ENCODE measurements around the gene PTTG2.

The PTTG2 gene

DNA sequence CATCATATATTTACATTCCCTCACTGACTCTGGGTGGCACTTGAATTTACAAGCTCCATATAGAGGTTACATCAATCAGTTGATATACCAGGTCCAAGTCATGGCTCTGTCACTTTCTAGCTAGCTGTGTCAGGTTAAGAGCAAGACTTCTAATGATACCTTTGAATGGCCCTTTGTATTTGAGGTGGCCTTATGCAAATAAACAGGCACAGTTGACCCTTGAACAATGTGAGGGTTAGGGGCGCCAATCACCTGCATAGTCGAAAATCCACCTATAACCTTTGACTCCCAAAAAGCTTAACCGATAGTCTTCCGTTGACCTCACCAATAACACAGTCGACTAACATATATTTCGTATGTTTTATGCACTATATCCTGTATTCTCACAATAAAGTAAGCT lies 1.3 kb upstream of the PTTG2 start:
- H3K27ac ChIP-seq (ENCODE audit: low read depth, low read length): no peak overlapping the region
- H3K4me1 ChIP-seq (ENCODE audit: control insufficient read depth, low read length): peaks cover 3% of the 10 kb centered on the region
- no peaks in the 10 kb centered on the region for H3K36me3 ChIP-seq (ENCODE audit: control insufficient read depth, low read length)
- no peaks in the 10 kb centered on the region for H3K9me3 ChIP-seq (ENCODE audit: control insufficient read depth, insufficient read depth, low read length)
- H3K4me2 ChIP-seq (ENCODE audit: low read length): no peak overlapping the region
- H3K9me2 ChIP-seq (replicated peaks; ENCODE audit: control insufficient read depth, low read length): no peaks in the 10 kb centered on the region
- H3K4me3 ChIP-seq (ENCODE audit: low read length): no peak overlapping the region
- no peaks in the 10 kb centered on the region for H3F3A ChIP-seq (ENCODE audit: control insufficient read depth, insufficient read depth)
- no peaks in the 10 kb centered on the region for H3K27me3 ChIP-seq (ENCODE audit: control insufficient read depth, low read length)
- TF ChIP-seq, protein P1, sequence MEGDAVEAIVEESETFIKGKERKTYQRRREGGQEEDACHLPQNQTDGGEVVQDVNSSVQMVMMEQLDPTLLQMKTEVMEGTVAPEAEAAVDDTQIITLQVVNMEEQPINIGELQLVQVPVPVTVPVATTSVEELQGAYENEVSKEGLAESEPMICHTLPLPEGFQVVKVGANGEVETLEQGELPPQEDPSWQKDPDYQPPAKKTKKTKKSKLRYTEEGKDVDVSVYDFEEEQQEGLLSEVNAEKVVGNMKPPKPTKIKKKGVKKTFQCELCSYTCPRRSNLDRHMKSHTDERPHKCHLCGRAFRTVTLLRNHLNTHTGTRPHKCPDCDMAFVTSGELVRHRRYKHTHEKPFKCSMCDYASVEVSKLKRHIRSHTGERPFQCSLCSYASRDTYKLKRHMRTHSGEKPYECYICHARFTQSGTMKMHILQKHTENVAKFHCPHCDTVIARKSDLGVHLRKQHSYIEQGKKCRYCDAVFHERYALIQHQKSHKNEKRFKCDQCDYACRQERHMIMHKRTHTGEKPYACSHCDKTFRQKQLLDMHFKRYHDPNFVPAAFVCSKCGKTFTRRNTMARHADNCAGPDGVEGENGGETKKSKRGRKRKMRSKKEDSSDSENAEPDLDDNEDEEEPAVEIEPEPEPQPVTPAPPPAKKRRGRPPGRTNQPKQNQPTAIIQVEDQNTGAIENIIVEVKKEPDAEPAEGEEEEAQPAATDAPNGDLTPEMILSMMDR (IDR thresholded peaks at IDR 0.05; ENCODE audit: low read depth, low read length, poor library complexity, severe bottlenecking): no peak
- TF ChIP-seq EZH2phosphoT487 (IDR thresholded peaks at IDR 0.05; ENCODE audit: borderline replicate concordance, low read length): no peak
- H4K20me1 ChIP-seq (ENCODE audit: control insufficient read depth, insufficient read depth, low read depth, low read length): no peaks in the 10 kb centered on the region
- H3K79me2 ChIP-seq (ENCODE audit: control insufficient read depth, low read length): no peaks in the 10 kb centered on the region

DNA sequence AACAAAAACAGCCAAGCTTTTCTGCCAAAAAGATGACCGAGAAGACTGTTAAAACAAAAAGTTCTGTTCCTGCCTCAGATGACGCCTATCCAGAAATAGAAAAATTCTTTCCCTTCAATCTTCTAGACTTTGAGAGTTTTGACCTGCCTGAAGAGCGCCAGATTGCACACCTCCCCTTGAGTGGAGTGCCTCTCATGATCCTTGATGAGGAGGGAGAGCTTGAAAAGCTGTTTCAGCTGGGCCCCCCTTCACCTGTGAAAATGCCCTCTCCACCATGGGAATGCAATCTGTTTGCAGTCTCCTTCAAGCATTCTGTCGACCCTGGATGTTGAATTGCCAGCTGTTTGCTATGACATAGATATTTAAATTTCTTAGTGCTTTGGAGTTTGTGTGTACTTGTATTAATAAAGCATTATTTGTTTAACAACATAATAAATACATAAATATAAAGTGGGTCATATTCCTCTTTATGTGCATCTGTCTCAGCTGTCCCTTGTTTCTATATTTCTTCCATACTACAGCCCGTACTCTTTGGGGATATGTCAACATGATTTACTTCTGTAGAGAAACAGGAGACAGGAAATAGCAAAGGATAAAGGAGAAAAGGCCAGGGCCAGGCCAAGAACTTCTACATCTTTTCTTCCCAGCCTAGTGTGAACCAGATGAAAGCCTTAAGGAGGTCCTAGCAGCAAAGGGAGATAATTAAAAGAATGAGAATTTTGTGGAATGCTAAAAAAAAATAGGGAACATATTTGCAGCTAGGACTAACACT lies 667 bp downstream of the PTTG2 start:
- TF ChIP-seq, protein P1 (IDR thresholded peaks at IDR 0.05; ENCODE audit: low read depth, low read length, poor library complexity, severe bottlenecking): no peak
- TF ChIP-seq EZH2phosphoT487 (IDR thresholded peaks at IDR 0.05; ENCODE audit: borderline replicate concordance, low read length): no peak
- Histone ChIP-seq H3K4me1 (ENCODE audit: control insufficient read depth, low read length) (peaks cover 17% of the 10 kb centered on the region), H3K36me3 (ENCODE audit: control insufficient read depth, low read length) (no peaks in the 10 kb centered on the region), H3K4me2 (ENCODE audit: low read length) (no peak overlapping the region), H3K4me3 (ENCODE audit: low read length) (no peak overlapping the region), H3K9me3 (ENCODE audit: control insufficient read depth, insufficient read depth, low read length) (no peaks in the 10 kb centered on the region), H3F3A (ENCODE audit: control insufficient read depth, insufficient read depth) (no peaks in the 10 kb centered on the region), H4K20me1 (ENCODE audit: control insufficient read depth, insufficient read depth, low read depth, low read length) (no peaks in the 10 kb centered on the region), H3K27me3 (ENCODE audit: control insufficient read depth, low read length) (no peaks in the 10 kb centered on the region), H3K27ac (ENCODE audit: low read depth, low read length) (no peak overlapping the region), H3K79me2 (ENCODE audit: control insufficient read depth, low read length) (no peaks in the 10 kb centered on the region), H3K9me2 (replicated peaks; ENCODE audit: control insufficient read depth, low read length) (no peaks in the 10 kb centered on the region)

DNA sequence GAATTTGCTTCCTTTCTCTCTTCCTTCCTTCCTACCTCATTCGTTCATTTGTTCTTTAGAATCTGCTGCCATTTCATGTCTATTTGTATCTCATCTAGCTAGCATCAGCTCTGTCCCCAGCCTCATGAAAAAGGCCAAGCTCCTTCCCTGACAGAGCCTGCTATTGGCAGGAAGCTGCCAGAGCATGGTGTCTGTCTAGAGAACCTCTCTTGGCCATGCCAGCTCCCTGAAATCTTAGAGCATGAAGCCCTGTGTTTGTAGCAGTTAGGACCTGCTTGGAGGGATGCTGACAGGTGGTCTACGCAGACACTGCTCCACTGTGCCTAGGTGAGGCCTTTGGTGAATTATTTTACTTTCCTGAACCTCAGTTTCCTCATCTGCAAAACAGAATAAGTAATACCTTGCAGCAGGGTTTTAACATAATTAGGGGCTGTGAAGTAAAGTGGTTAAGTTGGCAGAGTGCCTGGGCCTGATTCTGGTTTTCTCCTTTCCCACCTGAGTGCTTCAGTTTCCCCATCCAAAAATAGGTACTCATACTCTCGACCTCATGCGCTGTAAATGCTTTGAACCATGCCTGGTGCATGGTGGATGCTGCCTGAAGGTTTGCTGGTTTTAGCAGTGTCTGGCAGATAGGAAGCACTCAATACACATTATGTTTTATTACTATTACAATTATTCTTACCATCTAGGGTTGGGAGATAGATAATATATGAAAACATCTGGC lies 4.7 kb downstream of the PTTG2 start:
- Histone ChIP-seq H3K27ac (ENCODE audit: low read depth, low read length) (no peak overlapping the region), H3K4me1 (ENCODE audit: control insufficient read depth, low read length) (peaks cover 31% of the 10 kb centered on the region), H3K9me2 (replicated peaks; ENCODE audit: control insufficient read depth, low read length) (no peaks in the 10 kb centered on the region), H4K20me1 (ENCODE audit: control insufficient read depth, insufficient read depth, low read depth, low read length) (no peaks in the 10 kb centered on the region), H3K4me2 (ENCODE audit: low read length) (peak overlapping the region; percentile 18; the same call in 1 of the 2 replicates), H3K4me3 (ENCODE audit: low read length) (no peak overlapping the region), H3K79me2 (ENCODE audit: control insufficient read depth, low read length) (no peaks in the 10 kb centered on the region), H3K27me3 (ENCODE audit: control insufficient read depth, low read length) (no peaks in the 10 kb centered on the region), H3K36me3 (ENCODE audit: control insufficient read depth, low read length) (no peaks in the 10 kb centered on the region), H3F3A (ENCODE audit: control insufficient read depth, insufficient read depth) (no peaks in the 10 kb centered on the region), H3K9me3 (ENCODE audit: control insufficient read depth, insufficient read depth, low read length) (no peaks in the 10 kb centered on the region)
- TF ChIP-seq, protein P1 (IDR thresholded peaks at IDR 0.05; ENCODE audit: low read depth, low read length, poor library complexity, severe bottlenecking): no peak
- TF ChIP-seq EZH2phosphoT487 (IDR thresholded peaks at IDR 0.05; ENCODE audit: borderline replicate concordance, low read length): no peak

Measured in DOHH2 (cell line).